GM21423 (cell line): ENCODE measurements around the gene SHC4.
"Not testable (repeated sequence)": the region's sequence is repeated elsewhere in the genome, so short reads cannot be mapped to it uniquely, and the experiment has no call there.

Experiments used
- ATAC-seq: cut with Tn5 transposase; IDR thresholded peaks from one replicate; pipeline ENCODE4 v1.9.1; 2021; ENCODE audit warnings: mild to moderate bottlenecking, moderate library complexity; ENCODE audit not compliant: unreplicated experiment

The SHC4 gene

DNA sequence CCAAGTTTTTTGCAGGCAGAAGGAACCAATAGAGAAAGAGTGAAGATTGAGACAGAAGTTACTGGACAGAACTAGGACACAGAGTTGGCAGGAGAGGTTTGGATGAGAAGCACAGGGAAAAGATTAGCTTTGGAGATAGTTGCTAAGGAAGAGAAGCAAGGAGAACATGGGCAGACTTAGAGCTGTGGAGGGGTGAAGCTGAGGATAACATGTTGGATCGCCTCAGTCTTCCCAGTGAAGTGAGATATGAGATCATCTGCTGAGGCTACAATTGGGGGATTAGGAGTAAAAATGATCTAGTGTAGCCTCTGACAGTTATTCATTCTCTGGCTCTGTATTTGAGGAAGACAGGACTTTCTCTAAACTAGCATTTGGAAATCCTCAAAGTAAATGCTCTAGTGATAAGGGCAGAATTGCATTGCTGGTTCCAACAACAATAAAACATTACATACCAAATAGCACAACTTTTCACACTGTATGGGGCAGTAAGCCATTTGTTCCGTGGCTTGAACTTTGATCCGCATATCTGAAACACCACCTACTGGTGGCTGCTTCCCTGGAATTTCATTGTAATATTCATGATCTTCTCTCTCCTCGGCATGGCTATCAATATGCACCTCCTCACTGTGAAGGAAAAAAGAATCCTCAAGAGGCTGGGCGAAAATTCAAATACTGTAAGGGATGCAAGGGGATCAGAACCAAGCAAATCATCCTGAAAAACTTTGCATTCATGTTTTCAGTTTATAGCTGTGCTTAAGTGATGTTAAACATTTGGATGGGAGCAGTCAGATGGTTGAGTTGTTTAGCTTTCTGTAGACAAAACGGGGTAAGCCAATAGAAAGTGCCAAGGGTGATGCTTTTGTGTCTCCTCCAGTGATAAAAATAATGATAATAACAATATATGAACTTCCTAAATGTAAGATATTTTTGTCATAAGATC lies 107.9 kb downstream of the SHC4 start:
- ATAC-seq: no peak

DNA sequence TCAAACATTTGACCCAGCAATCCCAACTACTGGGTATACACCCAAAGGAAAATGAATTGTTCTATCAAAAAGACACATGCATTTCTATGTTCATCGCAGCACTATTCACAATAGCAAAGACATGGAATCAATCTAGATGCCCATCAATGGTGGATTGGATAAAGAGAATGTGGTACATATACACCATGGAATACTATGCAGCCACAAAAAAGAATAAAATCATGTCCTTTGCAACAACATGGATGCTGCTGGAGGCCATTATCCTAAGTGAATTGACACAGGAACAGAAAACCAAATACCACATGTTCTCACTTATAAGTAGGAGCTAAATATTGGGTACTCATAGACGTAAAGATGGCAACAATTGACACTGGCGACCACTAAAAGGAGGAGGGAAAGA lies 109.3 kb downstream of the SHC4 start:
- not testable (repeated sequence) for ATAC-seq

DNA sequence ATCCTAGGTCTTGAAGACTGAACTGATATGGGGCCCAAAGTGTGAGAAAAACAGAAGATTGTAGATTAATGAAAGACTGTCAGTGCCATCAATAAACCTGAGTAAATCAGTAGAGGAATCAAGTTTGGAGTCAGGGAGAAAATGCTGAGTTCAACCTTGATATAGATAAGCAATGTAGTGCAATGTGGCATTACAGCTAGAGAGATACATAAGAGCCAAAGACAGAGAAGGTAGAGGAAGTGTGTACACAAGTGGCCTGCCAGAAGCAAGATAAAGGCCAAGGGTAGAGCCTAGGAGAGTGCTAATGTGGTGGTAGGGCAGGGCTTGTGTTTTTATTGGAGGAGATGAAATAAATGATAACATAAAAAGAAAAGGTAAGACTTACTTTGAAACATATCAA lies 111.8 kb downstream of the SHC4 start:
- no peak for ATAC-seq

DNA sequence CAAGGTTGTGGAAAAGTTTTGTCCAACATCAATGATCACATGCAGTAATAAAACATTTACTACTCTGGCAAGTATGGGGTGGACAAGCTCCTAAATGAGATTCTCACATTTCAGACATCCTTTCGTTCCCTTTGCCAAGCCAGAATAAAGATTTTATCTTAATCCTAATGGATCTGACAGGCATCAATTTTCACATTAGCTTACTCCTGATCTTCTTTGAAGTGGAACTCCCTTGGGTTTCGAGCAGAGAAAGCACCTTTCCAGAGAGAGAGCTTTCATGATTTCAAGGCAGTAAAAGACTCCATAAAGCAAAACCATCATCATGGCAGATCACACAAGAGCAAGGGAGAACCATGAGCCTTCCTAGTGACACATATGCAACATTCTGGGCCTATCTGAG lies 113.1 kb downstream of the SHC4 start:
- no peak for ATAC-seq

DNA sequence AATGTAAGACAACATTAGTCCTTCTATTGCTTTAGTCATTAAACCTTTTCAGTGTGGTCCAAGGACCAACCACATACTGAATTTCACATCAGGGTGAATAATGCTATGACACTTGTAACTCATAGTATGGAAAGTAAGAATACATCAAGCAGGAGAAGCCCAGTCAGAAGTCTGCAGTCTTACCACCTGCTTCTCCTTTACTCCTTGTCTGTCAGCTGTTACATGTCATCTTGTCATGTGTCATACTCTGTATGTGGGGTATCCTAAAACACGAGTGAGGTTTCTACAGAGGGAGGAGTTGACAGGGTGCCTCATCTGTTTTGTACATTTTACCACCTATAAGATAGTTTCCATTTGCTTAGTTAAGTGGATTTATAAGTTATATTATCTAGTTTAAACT lies 118.6 kb downstream of the SHC4 start:
- ATAC-seq: no peak

DNA sequence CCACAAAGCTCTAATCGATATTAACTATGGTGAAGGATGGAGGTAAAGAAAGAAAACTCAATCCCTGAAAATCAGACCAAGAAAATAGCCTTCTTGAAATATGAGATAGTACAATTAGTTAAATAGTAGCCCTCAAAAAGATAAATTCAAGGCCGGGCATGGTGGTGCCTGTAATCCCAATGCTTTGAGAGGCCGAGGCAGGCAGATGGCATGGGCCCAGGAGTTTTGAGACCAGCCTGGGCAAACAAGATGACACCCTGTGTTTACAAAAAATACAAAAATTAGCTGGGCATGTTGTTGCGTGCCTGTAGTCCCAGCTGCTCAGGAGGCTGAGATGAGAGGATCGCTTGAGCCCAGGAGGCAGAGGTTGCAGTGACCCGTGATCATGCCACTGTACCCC lies 121.2 kb downstream of the SHC4 start:
- no peak for ATAC-seq

DNA sequence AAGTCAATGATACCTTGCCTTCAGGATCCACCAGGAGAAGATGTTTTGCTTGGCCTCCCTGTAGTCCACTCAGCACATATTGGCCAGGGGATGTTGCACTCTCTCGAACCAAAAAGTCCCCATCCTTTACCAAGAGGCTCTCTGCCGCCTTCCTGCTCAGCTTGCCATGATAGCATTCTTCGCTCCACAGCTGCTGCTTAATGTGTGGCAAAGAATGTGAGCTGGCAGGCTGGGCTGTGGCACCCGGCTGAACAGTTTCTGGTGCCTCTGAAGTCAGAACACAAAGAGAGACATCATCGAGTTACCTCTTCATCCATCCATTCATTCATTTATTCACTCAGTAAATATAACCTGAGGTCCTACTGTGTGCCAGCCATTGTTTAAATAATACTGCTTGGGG lies 129.0 kb downstream of the SHC4 start:
- no peak for ATAC-seq

DNA sequence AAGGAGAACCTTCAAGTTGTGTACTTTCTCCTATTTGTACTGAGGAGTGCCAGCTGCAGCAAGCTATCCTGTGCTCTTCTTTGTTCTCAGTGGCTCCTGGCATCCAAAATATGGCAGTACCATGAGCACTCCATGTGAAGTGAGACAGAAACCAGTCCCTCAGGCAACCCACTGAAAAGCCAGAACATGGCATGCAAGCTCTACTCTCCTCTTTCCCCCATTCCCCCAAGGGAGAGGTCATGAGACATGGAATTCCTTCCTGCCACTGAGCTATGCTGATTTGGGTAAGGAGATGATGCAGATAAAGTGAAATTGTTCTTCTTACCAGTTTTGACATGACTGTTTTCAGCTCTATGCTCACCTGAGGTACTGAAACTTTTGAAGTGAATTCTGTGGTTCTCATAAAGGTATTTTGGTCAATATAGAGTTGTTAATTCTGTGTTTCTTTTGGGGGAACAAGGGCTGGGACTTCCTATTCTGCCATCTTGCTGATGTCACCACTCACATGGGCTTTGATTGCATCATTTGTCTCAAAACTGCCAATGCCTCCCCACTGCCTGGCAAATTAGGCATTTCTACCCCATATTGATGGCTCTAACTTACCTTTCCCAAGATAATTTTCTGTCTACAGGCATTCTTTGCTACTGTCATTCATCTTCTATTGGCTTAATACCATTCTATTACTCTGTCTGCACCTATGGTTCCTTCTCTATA lies 130.0 kb downstream of the SHC4 start:
- no peak for ATAC-seq

DNA sequence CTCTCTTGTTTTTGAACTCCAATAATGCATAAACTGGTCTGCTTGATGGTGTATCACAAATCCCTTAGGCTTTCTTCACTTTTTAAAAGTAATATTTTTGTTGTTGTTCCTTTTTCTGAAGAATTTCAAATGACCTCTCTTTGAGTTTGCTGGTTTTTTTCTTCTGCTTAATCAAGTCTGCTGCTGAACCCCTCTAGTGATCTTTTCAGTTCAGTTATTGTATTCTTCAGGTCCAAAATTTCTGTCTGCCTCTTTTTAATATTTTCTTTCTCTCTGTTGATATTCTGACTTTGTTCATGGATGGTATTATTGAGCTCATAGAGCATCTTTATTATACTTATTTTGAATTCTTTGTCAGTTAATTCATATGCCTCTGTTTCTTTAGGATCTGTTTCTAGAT lies 131.1 kb downstream of the SHC4 start:
- no peak for ATAC-seq

DNA sequence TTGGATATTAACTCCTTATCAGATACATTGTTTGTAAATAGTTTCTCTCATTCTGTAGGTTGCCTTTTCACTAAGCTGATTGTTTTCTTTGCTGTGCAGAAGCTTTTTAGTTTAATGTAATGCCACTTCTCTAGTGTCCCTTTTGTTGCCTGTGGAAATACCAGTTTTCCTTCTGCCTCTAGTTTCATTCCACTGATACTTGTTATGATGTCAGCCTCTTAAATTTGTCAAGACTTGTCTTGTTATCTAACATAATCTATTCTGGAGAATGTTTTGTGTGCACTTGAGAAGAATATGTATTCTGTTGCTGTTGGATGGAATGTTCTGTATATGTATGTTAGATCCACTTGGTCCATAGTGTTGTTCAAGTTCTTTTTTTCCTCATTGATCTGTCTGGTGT lies 134.8 kb downstream of the SHC4 start:
- no peak for ATAC-seq

DNA sequence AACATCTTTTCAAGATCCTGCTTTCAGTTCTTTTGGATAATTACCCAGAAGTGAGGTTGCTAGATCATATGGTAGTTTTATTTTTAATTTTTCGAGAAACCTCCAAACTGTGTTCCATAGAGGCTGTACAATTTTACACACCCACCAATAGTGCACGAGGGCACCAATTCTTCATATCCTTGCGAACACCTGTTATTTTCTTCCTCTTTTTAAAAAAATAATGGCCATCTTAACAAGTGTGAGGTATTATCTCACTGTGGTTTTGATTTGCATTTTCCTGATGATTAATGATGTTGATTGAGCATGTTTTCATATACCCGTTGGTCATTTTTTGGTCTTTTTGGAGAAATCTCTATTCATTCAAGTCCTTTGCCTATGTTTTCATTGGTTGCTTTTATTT lies 135.2 kb downstream of the SHC4 start:
- no peak for ATAC-seq

DNA sequence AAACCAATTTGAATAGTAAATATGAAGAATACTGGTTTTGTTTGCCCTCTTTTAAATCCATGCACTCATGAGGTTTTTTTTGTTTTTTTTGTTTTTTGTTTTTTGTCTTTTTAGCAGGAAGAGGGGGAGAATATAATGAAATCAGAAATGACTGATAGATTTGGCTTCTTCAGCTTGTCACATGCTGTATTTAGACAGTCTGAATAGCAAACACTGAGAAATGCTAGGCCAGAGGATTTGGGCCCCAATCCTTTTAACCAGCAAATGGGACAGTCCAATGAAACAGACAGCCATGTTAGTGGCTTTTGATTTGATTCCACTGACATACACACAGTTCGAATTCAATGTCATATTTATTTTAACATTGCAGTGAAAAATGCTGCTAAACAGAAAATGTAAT lies 138.6 kb downstream of the SHC4 start:
- ATAC-seq: no peak

DNA sequence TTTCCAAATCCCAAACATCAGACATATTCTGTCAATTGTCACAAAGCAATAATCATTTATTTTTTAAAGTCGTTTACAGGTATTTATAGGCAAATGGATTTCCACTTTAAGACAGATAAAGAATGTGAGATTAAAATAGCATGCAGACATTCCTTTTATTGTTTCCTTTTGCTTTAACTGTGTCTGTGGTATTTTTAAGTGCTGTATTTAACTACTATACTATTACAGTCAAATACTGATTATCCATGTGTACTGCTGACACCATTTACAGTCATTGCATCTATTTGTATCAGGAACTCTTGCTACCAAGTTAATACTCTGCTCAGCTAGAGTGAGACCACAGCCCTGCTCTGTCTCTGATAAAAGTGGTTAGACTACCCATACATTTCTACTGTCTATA lies 140.0 kb downstream of the SHC4 start:
- ATAC-seq: no peak

DNA sequence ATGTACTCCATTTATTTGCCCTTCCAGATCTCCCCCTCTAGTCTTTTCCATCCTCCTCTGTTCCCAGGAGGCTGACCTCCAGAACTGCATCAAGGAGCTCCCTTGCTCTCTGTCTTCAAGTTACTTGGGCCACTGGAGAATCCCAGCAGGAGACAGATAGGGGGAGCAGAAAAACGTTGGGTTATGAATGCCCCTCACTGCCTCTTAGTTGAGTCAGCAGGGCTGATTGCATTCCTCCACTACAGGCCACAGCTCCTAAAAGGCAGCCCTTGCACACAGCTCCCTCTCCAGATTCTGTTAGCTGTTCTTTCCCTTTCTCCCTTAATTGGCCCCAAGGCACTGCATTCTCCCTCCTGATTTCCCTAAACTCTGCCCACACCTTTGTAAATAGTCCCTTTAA lies 140.5 kb downstream of the SHC4 start:
- ATAC-seq: no peak

DNA sequence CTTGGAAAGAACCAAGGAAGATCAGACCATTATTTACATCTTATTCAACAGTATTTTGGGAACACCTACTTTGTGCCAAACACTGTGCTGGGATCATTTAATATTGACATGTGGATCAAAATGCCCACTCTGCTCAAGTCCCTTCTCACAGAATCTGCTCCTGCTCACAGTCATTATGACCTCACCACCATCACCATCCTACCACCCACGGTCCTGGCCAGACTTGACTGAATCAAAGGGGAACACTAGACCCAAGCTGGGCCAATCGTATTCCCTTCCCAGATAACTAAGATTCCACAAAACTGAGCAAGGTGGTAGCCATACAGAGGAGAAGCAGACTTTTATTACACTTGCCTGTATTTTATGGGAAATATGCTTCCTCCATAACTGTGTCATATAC lies 149.4 kb downstream of the SHC4 start:
- no peak for ATAC-seq

DNA sequence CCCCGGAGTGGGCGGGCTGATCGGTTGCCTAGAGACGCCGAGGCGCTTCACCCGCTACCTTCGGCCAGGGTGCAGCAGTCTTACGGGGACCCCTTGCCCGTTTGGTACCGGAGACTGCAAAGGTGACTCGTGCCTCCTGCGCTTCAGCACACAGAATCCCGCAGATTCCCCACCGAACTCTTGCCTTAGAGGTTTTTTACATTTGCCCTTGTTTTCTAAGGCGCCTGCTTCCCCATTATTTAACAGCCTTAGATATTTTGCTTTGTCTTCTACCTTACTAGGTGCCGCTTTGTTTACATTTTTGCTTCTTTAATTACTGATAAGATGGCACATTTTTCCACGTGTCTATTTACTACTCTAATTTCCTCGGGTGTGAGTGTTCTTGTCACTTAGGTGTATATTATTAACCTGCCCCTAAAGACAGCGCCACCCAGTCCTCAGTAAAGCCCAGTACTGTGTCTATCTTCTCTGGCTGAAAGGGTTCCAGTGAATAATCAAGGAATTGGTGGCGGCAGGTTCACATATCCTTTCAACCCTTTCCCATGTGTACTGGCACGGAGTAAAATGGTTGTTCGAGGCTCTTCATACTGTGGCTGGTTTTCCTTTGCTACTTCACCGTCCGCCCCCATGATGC lies 152.3 kb downstream of the SHC4 start:
- no peak for ATAC-seq

DNA sequence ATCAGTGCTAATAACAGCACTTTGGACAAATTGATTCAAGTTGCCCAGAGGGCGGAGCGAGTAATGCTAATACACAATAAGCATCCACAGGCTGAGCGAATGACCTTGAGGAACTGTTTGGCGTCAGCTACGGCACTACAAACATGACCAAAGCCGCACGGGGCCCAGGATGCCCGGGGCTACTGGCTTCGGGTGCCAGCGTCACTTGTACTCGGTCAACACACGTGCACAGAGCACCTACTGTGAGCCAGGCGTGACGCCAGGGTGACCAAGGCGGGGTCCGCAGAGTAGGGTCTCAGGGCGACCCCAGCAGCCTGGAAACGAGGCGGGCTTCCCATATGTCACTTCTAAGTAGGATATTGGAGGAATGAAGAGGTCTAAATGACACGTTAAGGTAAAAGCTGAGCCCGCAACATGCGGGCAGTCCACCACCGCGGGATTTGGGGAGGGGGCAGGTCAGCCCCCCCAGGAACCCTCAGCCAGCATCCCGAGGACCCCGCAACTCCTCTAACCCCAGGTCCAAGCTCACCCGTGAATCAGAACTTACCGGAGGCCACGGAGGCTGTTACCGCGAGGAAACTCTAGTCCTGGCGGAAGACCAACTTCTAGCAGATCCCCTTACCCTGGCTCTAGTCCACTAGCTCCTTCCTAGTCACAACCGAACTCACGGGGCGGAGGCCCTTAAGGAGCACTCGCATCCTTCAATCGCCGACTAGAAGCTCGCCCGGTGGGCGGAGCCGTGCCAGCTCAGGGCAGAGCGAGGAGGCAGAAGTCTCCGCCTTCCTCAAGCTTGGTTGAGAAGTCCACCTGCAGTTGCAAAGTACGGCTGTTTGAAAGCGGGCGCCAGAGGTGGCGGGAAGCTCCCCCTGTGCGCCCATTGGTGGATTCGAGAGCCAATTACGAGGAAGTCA lies 153.1 kb downstream of the SHC4 start, which contains the start of gene CEP152:
Gene CEP152 (minus strand): TSS at position 656 of the 911 bp plus-strand sequence. CDS start 5,420 bp downstream, outside the sequence.
- peak; percentile 96 for ATAC-seq

DNA sequence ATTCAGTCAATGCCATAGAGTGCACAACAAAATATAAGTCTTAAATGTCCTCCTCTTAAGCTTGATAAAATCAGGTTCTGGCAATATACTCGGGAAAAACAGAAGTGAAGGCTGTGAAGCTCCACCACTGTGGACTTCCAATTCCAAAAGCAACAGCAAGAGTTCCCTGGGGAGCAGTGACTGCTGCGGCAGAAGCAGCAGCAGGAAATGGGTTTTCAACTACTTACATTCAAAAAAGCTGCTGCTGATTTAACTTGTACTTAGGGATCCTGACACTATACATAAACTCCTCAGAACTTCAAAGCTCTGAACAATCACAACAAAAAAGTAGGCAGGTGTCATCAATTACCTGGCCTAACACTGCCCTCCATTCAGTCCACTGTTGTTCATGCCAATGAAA lies 157.6 kb downstream of the SHC4 start:
- ATAC-seq: no peak

DNA sequence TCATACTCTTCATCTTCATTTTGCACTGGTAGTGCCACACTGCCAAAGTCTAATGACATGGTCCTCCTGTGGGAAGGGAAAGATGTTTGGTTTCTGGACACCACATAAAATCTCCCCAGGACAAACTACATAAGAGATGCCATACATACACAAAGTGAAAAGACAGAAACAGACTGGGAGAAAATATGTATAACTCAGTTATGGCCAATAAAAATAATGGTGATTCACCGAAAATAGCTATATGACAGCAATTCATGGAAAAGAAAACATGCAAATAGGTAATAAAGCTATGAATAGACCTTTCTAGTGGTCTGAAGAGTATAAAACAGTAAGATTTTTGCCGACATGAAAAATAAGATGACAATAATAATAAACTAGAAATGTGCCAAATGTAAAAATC lies 158.1 kb downstream of the SHC4 start:
- ATAC-seq: no peak

DNA sequence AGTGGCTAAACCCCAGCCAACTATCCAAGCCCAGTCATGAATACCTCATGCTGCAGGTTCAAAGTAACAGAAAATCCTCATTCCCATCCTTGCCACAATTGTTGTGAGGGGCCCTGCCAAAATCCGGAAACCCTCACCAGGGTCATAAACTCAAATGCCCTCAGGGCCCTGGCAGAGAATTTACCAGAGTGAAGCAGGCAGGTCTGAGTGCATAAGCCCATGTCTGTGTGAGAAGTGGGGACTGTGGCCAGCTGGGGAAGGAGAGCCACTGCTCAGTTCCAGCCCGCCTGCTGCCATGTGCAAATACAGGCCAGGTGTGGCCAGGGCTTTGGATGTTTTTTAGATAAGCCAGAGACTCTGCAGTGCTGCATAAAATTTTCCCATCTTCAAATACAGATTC lies 159.8 kb downstream of the SHC4 start:
- no peak for ATAC-seq

DNA sequence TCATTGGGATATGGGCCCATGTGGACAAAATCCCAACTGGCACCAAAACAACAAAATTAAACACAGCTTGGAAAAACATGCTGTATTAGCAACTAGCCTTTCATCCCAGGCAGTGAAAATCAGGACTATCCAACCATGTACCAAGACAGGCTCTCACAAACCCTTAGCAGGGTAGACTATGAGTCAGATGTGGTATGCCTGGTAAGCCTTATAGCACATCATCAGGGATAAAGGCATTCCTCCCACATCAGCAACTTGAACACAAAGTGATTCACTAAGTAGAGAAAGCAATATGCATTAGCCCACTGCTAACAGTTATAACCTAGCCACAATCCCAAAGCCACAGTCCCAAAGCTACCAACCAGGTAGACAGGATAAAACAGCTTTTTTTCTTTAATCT lies 160.9 kb downstream of the SHC4 start:
- no peak for ATAC-seq
